ENCODE measurements around the gene OGN. TPM values are rescaled to one million over a fixed set of nuclear protein-coding genes. Genes with fewer than 3 reads are reported as not detected.

The OGN gene
- total and polyA plus RNA-seq, 2 donors (not counting 1 experiment from before 2014, with no cell fraction given) = not detected

DNA sequence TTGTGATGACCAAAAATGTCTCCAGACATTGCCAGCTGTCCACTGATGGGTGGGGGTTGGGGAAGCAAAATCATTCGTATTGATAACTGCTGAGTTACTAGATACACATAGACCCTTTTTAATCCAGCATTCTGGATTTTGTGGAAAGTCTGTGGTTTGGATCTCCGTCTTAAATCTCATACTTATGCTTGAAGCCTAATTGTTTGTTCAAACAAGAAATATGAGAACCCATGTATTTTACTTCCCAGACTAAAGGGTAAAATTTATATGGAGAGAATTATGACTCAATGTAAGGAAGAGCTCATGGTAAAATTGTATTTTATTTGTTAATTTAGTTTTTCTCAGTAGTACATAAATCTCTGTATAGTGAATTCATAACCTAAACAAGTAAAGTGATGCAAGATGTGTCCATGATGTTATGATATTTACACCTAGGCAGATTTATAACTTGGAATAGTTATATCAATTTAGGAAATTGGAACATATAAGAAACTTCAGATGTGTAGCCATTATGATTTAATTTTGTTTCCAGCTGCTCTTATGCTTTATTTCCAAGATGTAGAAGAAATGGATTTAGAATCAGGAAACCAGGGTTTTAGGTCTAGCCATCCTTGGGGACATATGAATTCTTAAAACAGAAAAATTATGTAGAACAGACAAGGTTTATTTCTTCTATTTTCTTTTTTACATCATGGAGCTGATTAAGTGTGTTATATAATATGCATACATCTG, 4.5 kb upstream of the OGN start:
- Histone ChIP-seq H3K9ac (ENCODE audit: low read length) (no peak overlapping the region), H3K4me2 (replicated peaks; ENCODE audit: low read depth, low read length, poor library complexity, severe bottlenecking) (no peak overlapping the region), H3K36me3 (replicated peaks in 1 of 2; ENCODE audit: control extremely low read depth in 1 of 2, control insufficient read depth in 1 of 2, extremely low read depth in 1 of 2, insufficient read depth in 2 of 2, low read length in 1 of 2) (no peaks in the 10 kb centered on the region), H3K27ac (ENCODE audit: low read length in 2 of 2) (no peak overlapping the region), H4K20me1 (ENCODE audit: control insufficient read depth, insufficient read depth, low read length, poor library complexity, severe bottlenecking) (no peaks in the 10 kb centered on the region), H2AFZ (ENCODE audit: insufficient read depth, low read depth, low read length, poor library complexity, severe bottlenecking) (no peak overlapping the region), H3K27me3 (replicated peaks in 1 of 4; ENCODE audit: control extremely low read depth in 1 of 4, control insufficient read depth in 3 of 4, insufficient read depth in 4 of 4, low read length in 3 of 4) (no peaks in the 10 kb centered on the region), H3K4me3 (ENCODE audit: control extremely low read depth in 1 of 5, extremely low read depth in 1 of 5, insufficient read depth in 1 of 5, low read depth in 2 of 5, low read length in 4 of 5) (no peak overlapping the region), H3K79me2 (ENCODE audit: control insufficient read depth, insufficient read depth, low read length) (no peaks in the 10 kb centered on the region), H3K4me1 (ENCODE audit: control insufficient read depth in 2 of 2, insufficient read depth in 2 of 2, low read length in 2 of 2) (peaks cover 13 to 15% of the 10 kb centered on the region in 2 donors), H3K9me3 (ENCODE audit: control extremely low read depth in 1 of 3, control insufficient read depth in 2 of 3, insufficient read depth in 1 of 3, low read length in 2 of 3) (no peaks in the 10 kb centered on the region)
- Mint-ChIP-seq H3K4me3 (no peak overlapping the region), H3K4me1 (peaks cover 20% of the 10 kb centered on the region), H3K27me3 (no peaks in the 10 kb centered on the region), H3K27ac (no peak overlapping the region), H3K9me3 (ENCODE audit: insufficient read depth) (no peaks in the 10 kb centered on the region)
- no CpG with 5 or more reads among the region's 2 CpGs for WGBS (ENCODE audit: insufficient coverage)
- ChIA-PET CTCF (no interaction called here), POLR2A (no interaction called here)
- ATAC-seq (ENCODE audit: low read depth) (no peak), DNase-seq (no peak)
- intact Hi-C loops (cut with micrococcal nuclease) = no loop called here
- TF ChIP-seq EZH2 (IDR thresholded peaks at IDR 0.05; ENCODE audit: borderline replicate concordance, insufficient read depth, low read depth, low read length, poor library complexity, severe bottlenecking) = no peak
- TF ChIP-seq, protein P1, sequence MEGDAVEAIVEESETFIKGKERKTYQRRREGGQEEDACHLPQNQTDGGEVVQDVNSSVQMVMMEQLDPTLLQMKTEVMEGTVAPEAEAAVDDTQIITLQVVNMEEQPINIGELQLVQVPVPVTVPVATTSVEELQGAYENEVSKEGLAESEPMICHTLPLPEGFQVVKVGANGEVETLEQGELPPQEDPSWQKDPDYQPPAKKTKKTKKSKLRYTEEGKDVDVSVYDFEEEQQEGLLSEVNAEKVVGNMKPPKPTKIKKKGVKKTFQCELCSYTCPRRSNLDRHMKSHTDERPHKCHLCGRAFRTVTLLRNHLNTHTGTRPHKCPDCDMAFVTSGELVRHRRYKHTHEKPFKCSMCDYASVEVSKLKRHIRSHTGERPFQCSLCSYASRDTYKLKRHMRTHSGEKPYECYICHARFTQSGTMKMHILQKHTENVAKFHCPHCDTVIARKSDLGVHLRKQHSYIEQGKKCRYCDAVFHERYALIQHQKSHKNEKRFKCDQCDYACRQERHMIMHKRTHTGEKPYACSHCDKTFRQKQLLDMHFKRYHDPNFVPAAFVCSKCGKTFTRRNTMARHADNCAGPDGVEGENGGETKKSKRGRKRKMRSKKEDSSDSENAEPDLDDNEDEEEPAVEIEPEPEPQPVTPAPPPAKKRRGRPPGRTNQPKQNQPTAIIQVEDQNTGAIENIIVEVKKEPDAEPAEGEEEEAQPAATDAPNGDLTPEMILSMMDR (IDR thresholded peaks at IDR 0.05) = no peak

DNA sequence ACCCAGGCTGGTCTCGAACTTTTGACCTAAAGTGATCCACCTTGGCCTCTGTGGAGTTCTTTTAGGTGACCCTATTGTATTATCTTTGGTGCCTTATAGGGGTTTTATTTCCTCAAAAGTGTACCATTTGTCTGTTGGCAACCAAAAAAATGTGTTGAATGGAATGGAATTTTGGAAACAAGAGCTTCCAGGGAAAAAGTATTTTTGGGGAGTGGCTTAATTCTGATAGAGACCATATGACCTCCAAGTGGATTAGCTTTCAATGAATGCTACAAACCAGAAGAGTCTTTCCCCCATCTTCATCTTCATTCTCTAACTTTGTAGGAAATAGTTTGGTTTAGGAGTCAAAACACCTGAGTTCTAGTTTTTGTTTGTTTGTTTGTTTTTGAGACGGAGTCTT, 3.4 kb upstream of the OGN start:
- Mint-ChIP-seq H3K9me3 (ENCODE audit: insufficient read depth) (no peaks in the 10 kb centered on the region), H3K4me1 (peaks cover 18% of the 10 kb centered on the region), H3K4me3 (no peak overlapping the region), H3K27ac (no peak overlapping the region), H3K27me3 (no peaks in the 10 kb centered on the region)
- no peaks in the 10 kb centered on the region for H4K20me1 ChIP-seq (ENCODE audit: control insufficient read depth, insufficient read depth, low read length, poor library complexity, severe bottlenecking)
- no peak overlapping the region for H3K4me2 ChIP-seq (replicated peaks; ENCODE audit: low read depth, low read length, poor library complexity, severe bottlenecking)
- H3K36me3 ChIP-seq (replicated peaks in 1 of 2; ENCODE audit: control extremely low read depth in 1 of 2, control insufficient read depth in 1 of 2, extremely low read depth in 1 of 2, insufficient read depth in 2 of 2, low read length in 1 of 2) = no peaks in the 10 kb centered on the region
- CTCF ChIA-PET = interaction anchor here (1.2 kb wide), 1 partner anchor 268 kb away, joined by 4 read pairs; no protein-coding TSS in a partner anchor
- H3K4me1 ChIP-seq (ENCODE audit: control insufficient read depth in 2 of 2, insufficient read depth in 2 of 2, low read length in 2 of 2) = peaks cover 13 to 15% of the 10 kb centered on the region in 2 donors
- intact Hi-C loops (cut with micrococcal nuclease) = loop anchor here (2.0 kb wide), 1 partner anchor 83 kb away; the partner anchor contains the start of genes CENPP and NOL8
- ATAC-seq (ENCODE audit: low read depth) (no peak), DNase-seq (no peak)
- no peak overlapping the region for H3K27ac ChIP-seq (ENCODE audit: low read length in 2 of 2)
- no peak overlapping the region for H3K9ac ChIP-seq (ENCODE audit: low read length)
- WGBS (ENCODE audit: insufficient coverage) = 100% methylated on average over 2 of the region's 2 CpGs
- TF ChIP-seq, protein P1 (IDR thresholded peaks at IDR 0.05) = no peak
- TF ChIP-seq EZH2 (IDR thresholded peaks at IDR 0.05; ENCODE audit: borderline replicate concordance, insufficient read depth, low read depth, low read length, poor library complexity, severe bottlenecking) = no peak
- H2AFZ ChIP-seq (ENCODE audit: insufficient read depth, low read depth, low read length, poor library complexity, severe bottlenecking) = no peak overlapping the region
- POLR2A ChIA-PET = no interaction called here
- H3K27me3 ChIP-seq (replicated peaks in 1 of 4; ENCODE audit: control extremely low read depth in 1 of 4, control insufficient read depth in 3 of 4, insufficient read depth in 4 of 4, low read length in 3 of 4) = no peaks in the 10 kb centered on the region
- no peaks in the 10 kb centered on the region for H3K9me3 ChIP-seq (ENCODE audit: control extremely low read depth in 1 of 3, control insufficient read depth in 2 of 3, insufficient read depth in 1 of 3, low read length in 2 of 3)
- H3K79me2 ChIP-seq (ENCODE audit: control insufficient read depth, insufficient read depth, low read length) = no peaks in the 10 kb centered on the region
- H3K4me3 ChIP-seq (ENCODE audit: control extremely low read depth in 1 of 5, extremely low read depth in 1 of 5, insufficient read depth in 1 of 5, low read depth in 2 of 5, low read length in 4 of 5) = no peak overlapping the region
